ENCODE results near the gene HDAC4. TPM values are rescaled to one million over a fixed set of nuclear protein-coding genes. Genes with fewer than 3 reads are reported as not detected.

HDAC4 gene
- total and polyA plus RNA-seq, 2 of the 8 experiments (the other 6 are each of a cell fraction or from before 2014, with no cell fraction given), result 15.4 to 31.5 TPM

- H3K14ac ChIP-seq (ENCODE audit: insufficient read length), result no peak overlapping the region
- WGBS, 2 experiments (ENCODE audit: extremely low coverage in 1 of 2, insufficient coverage in 1 of 2, insufficient read length in 1 of 2, insufficient replicate concordance in 2 of 2, low coverage in 1 of 2, low lambda C conversion rate in 2 of 2, missing lambda C conversion rate in 1 of 2), result 93% methylated on average over 14 of the region's 14 CpGs; no CpG with 5 or more reads in 1 of the 2 experiments
- TF ChIP-seq BCL11A (IDR thresholded peaks at IDR 0.05; ENCODE audit: low read depth in 2 of 2, low read length in 2 of 2), result no peak
- TF ChIP-seq SP2 (IDR thresholded peaks at IDR 0.05; ENCODE audit: low read length), result no peak
- TF ChIP-seq SP1 (IDR thresholded peaks at IDR 0.05; ENCODE audit: low read depth, low read length), result no peak
- TF ChIP-seq SIX5 (IDR thresholded peaks at IDR 0.05; ENCODE audit: low read depth, low read length), result no peak
- no peak for TF ChIP-seq GTF2F1 (IDR thresholded peaks at IDR 0.05; ENCODE audit: borderline replicate concordance, low read depth, low read length)
- TF ChIP-seq MAX (IDR thresholded peaks at IDR 0.05), result no peak
- TF ChIP-seq KDM5A (IDR thresholded peaks at IDR 0.05; ENCODE audit: low read length), result no peak
- no peak for TF ChIP-seq KDM1A (IDR thresholded peaks at IDR 0.05; ENCODE audit: borderline replicate concordance, low read length)
- TF ChIP-seq HDAC2 (IDR thresholded peaks at IDR 0.05; ENCODE audit: borderline replicate concordance in 1 of 2, low read depth in 2 of 2, low read length in 2 of 2), result no peak
- TF ChIP-seq CTBP2 (IDR thresholded peaks at IDR 0.05; ENCODE audit: borderline replicate concordance, insufficient read depth, insufficient read length, low read length), result no peak
- no peak for TF ChIP-seq POLR2A (IDR thresholded peaks at IDR 0.05; ENCODE audit: control extremely low read depth in 1 of 2, low read depth in 2 of 2, low read length in 2 of 2)
- H2AFZ ChIP-seq (ENCODE audit: low read length), result no peak overlapping the region
- H3K79me1 ChIP-seq (ENCODE audit: low read depth, low read length), result 0 out of 2 replicates have a peak, but pooled peaks cover 4% of the 10 kb centered on the region
- peaks cover 0 to 12% (median 3%) of the 10 kb centered on the region in 4 experiments; a peak in 4 of 7 replicates for H3K4me1 ChIP-seq (replicated peaks in 1 of 4; ENCODE audit: control insufficient read depth in 3 of 4, insufficient read depth in 4 of 4, low read length in 3 of 4)
- no peak for DNase-seq (ENCODE audit: low read depth in 1 of 2, low spot score in 2 of 2)
- H2BK12ac ChIP-seq (ENCODE audit: low read depth, low read length), result no peak overlapping the region
- ChIA-PET CTCF (ENCODE audit: partially characterized antibody) (interaction anchor here (0.6 to 4.4 kb wide), 6 partner anchors 9 to 82 kb away, joined by 3 to 29 read pairs (median 3); no protein-coding TSS in a partner anchor), POLR2A (ENCODE audit: partially characterized antibody) (no interaction called here)
- H3K9ac ChIP-seq (replicated peaks in 1 of 4; ENCODE audit: extremely low read depth in 1 of 4, low read depth in 3 of 4, low read length in 3 of 4), result no peak overlapping the region
- peaks cover 3 to 10% of the 10 kb centered on the region in 2 experiments for H4K20me1 ChIP-seq (replicated peaks in 1 of 2; ENCODE audit: control insufficient read depth in 1 of 2, insufficient read depth in 2 of 2, low read length in 2 of 2)
- H3K23ac ChIP-seq (ENCODE audit: insufficient read length), result no peak overlapping the region
- H3K36me3 ChIP-seq (ENCODE audit: control insufficient read depth in 2 of 4, insufficient read depth in 4 of 4, low read length in 3 of 4), result no peaks in the 10 kb centered on the region; a peak in 1 of 8 replicates
- no peak overlapping the region for H3K4me3 ChIP-seq (ENCODE audit: extremely low read depth in 1 of 4, insufficient read depth in 2 of 4, low read depth in 3 of 4, low read length in 4 of 4)
- no peak overlapping the region for H3K27ac ChIP-seq (ENCODE audit: low read depth, low read length)
- H2AK5ac ChIP-seq (ENCODE audit: low read depth, low read length), result no peak overlapping the region
- H3K23me2 ChIP-seq (ENCODE audit: low read depth, low read length), result no peaks in the 10 kb centered on the region
- H3K4ac ChIP-seq (replicated peaks; ENCODE audit: insufficient read length, low read depth, low read length), result no peak overlapping the region
- H3K27me3 ChIP-seq (replicated peaks in 1 of 4; ENCODE audit: control insufficient read depth in 3 of 4, extremely low read depth in 1 of 4, insufficient read depth in 3 of 4, low read length in 3 of 4), result no peaks in the 10 kb centered on the region
- H2BK15ac ChIP-seq (ENCODE audit: low read length), result no peak overlapping the region
- H4K8ac ChIP-seq (ENCODE audit: extremely low read depth, insufficient read depth, low read length), result no peak overlapping the region
- no peak overlapping the region for H3K56ac ChIP-seq (replicated peaks; ENCODE audit: insufficient read length, low read depth, low read length)
- no peak overlapping the region for H4K91ac ChIP-seq (replicated peaks; ENCODE audit: insufficient read length, low read length)
- H3K9me3 ChIP-seq (ENCODE audit: insufficient read depth in 2 of 2, low read depth in 1 of 2, low read length in 1 of 2), result no peaks in the 10 kb centered on the region
- no peak overlapping the region for H3K4me2 ChIP-seq (ENCODE audit: insufficient read depth in 1 of 2, low read depth in 2 of 2, low read length in 2 of 2)
- no peak overlapping the region for H4K5ac ChIP-seq (ENCODE audit: insufficient read length, low read depth, low read length)
- H3K18ac ChIP-seq (ENCODE audit: extremely low read depth, low read length), result no peak overlapping the region
- H3K79me2 ChIP-seq (ENCODE audit: control insufficient read depth in 1 of 2, insufficient read depth in 2 of 2, low read length in 2 of 2), result peaks cover 0 to 55% of the 10 kb centered on the region in 2 experiments; a peak in 2 of 4 replicates
- H2BK5ac ChIP-seq (ENCODE audit: low read depth, low read length), result no peak overlapping the region
- H2BK120ac ChIP-seq (replicated peaks; ENCODE audit: low read depth, low read length), result no peak overlapping the region
- no peak overlapping the region for H2BK20ac ChIP-seq (ENCODE audit: low read length)
- FAIRE-seq, result no peak
These were observed 197.2 kb downstream of the HDAC4 start for GRCh38 chr2:239203443-239204135.

Measured in H1 (cell line).